HG03045 (cell line): ENCODE data around the gene SUV39H1.
A peak's percentile ranks its signal among the peaks of the same experiment; 100 is the strongest.
"Not testable (repeated sequence)": the region's sequence is repeated elsewhere in the genome, so short reads cannot be mapped to it uniquely, and the experiment has no call there.

Experiments used
- ATAC-seq: cut with Tn5 transposase; IDR thresholded peaks from one replicate; pipeline ENCODE4 v1.9.1; 2021; ENCODE audit warnings: mild to moderate bottlenecking, moderate library complexity; ENCODE audit not compliant: unreplicated experiment

Gene SUV39H1, protein sequence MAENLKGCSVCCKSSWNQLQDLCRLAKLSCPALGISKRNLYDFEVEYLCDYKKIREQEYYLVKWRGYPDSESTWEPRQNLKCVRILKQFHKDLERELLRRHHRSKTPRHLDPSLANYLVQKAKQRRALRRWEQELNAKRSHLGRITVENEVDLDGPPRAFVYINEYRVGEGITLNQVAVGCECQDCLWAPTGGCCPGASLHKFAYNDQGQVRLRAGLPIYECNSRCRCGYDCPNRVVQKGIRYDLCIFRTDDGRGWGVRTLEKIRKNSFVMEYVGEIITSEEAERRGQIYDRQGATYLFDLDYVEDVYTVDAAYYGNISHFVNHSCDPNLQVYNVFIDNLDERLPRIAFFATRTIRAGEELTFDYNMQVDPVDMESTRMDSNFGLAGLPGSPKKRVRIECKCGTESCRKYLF

GRCh38 chrX:48696301-48696908 is at the start of gene SUV39H1:
Gene SUV39H1 (plus strand): TSS chrX:48696734. CDS start chrX:48696785, 51 bp downstream.
- peak; percentile 94 for ATAC-seq

DNA sequence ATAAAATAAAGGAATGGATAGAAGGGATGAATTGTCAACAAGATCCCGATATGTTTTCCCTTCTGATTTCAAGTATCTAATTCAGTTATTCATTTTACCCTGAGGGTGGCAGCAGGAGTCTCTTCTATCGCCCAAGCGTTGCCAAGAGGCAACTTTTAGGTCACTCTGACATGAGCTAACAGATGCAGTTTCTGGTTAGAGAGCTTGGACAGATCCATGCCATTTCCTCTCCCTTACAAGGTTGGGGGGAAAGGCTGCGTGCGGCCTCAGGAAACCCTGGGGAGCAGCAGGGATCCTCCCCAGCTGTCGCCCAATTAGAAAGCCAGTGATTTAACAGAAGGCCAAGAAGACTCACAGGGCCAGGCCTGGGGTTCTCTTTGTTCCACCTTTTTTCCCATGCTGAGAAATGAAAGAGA is 48.2 kb upstream of the SUV39H1 start:
- ATAC-seq: no peak

DNA sequence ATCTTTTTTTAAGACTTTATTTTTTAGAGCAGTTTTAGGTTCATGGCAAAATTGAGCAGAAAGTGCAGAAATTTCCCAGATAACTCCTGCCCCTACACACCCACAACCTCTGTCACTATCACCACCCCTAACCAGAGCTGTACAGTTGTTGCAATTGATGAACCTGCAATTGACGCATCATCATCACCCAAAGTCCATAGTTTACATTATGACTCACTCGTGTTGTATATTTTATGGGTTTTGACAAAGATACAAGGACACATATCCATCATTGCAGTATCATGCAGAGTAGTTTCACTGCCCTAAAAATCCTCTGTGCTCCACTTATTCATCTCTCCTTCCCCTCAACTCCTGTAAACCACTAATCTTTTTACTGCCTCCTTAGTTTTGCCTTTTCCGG is 47.4 kb upstream of the SUV39H1 start:
- no peak for ATAC-seq

GRCh38 chrX:48652055-48652579 is 44.4 kb upstream of the SUV39H1 start:
- ATAC-seq: not testable (repeated sequence)

DNA sequence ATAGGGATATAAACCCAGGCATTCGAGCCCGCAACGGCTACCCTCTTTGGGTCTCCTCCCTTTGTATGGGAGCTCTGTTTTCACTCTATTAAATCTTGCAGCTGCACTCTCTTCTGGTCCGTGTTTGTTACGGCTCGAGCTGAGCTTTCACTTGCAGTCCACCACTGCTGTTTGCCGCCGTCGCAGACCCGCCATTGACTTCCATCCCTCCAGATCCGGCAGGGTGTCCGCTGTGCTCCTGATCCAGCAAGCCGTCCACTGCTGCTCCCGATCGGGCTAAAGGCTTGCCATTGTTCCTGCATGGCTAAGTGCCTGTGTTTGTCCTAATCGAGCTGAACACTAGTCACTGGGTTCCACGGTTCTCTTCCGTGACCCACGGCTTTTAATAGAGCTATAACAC is 41.8 kb upstream of the SUV39H1 start:
- ATAC-seq: not testable (repeated sequence)

GRCh38 chrX:48659686-48660085 is 36.8 kb upstream of the SUV39H1 start:
- ATAC-seq: not testable (repeated sequence)

DNA sequence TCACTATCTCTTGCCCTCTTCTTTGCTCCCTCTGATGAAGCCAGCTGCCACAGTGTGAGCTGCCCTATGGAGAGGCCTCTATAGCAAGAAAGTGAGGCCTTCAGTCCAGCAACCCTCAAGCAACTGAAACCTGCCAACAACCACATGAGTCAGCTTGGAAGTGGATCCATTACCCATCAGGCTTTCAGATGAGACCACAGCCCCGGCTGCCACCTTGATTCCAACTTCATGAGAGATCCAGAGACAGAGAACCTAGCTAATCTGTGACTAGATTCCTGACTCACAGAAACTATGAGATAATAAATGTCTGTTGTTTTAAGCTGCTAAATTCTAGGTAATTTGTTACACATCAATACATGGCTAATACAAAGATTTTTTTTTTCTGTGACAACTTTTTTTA is 33.3 kb upstream of the SUV39H1 start:
- ATAC-seq: no peak

DNA sequence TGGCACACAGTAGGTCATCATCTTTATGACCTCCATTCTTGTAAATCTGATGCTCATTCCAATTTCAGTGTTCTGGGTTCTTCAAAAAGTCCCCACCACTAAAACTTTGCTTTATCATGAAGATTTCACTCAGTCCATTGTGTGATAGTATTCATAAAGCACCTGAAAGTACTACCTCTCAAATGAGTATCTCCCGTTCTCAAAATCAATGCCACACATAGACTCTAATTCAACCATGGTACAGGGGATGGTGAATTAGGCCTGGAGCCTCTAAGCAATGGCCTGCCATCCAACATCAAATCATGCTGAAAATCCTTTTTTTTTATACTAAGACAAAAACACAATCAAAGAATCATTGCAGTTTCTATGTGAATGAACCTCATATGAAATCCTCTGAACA is 32.4 kb upstream of the SUV39H1 start:
- ATAC-seq: no peak

DNA sequence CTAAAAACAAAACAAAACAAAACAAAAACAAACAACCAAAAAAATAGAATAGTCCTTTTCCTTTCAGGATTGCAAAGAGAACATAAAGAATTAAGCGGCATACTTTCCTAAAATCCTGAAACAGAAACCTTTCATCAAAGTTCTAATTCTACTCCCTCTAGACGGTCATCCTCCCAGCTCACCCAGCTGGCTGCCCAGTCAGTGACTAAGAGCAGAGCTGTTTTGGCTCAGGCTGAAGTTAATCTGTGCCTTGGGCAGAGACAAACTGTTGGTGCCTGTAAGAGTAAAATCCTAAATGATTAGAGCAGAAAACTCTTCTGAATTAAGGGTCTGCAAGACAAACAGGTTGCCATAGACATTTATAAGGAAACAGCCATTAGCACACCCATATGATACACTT is 30.5 kb upstream of the SUV39H1 start:
- ATAC-seq: no peak

- ATAC-seq: no peak
These were observed 29.9 kb upstream of the SUV39H1 start for GRCh38 chrX:48666649-48667048.

DNA sequence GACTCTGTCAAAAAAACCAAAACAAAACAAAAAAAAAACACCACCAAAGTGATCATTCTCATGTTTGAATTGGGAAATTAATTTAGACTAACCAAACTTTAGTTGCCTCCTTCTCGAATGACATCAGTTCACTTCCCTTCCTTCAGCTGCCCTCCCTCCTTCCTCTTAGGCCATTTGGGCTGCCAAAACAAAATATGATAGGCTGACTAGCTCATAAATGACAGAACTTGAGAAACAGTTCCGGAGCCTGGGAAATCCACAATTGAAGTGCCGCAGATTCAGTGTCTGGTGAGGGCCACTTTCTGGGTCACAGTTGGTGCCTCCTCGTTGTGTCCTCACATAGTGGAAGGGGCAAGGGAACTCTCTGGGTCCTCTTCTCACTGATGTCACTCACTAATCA is 29.0 kb upstream of the SUV39H1 start:
- ATAC-seq: no peak

- not testable (repeated sequence) for ATAC-seq
These were observed 28.3 kb upstream of the SUV39H1 start for GRCh38 chrX:48668187-48668586.

- ATAC-seq: peak; percentile 96
These were observed 20.2 kb upstream of the SUV39H1 start for GRCh38 chrX:48676106-48676892.

GRCh38 chrX:48676893-48677270 is 19.7 kb upstream of the SUV39H1 start:
- peak; percentile 15 for ATAC-seq

DNA sequence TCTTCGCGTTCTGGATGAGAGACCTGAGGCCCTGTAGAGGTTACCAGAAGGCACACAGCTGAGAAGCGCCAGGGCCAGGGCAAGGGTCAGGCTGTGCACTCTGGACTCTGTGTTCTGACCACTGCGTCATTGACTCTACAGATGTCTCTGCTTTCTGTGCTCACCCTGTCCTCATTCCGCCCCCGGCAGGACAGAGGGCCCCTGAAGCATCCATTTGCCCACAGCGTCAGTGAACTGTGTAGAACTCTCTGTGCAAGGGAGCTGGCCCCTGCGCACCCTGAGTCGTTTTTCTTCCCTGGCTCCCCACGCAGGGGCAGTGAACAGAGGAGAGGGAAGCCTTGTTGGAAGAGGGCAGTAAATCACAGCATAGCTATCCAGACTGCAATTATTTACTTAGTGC is 19.0 kb upstream of the SUV39H1 start:
- no peak for ATAC-seq

- not testable (repeated sequence) for ATAC-seq
These were observed 16.1 kb upstream of the SUV39H1 start for GRCh38 chrX:48680467-48680866.

DNA sequence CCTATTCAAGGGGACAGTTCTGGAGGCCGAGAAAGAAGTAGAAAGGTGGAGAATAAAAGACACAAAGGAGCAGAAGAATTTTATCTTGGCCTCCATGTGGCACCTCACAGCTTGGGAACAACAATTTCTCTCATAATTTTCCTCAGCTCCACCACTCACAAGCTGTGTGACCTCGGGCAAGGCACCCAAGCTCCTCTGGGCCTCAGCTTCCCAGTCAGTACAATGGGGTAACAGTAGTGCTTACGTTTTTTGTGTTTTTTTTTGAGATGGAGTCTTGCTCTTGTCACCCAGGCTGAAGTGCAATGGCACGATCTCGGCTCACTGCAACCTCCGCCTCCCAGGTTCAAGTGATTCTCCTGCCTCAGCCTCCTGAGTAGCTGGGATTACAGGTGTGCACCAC is 15.6 kb upstream of the SUV39H1 start:
- not testable (repeated sequence) for ATAC-seq

DNA sequence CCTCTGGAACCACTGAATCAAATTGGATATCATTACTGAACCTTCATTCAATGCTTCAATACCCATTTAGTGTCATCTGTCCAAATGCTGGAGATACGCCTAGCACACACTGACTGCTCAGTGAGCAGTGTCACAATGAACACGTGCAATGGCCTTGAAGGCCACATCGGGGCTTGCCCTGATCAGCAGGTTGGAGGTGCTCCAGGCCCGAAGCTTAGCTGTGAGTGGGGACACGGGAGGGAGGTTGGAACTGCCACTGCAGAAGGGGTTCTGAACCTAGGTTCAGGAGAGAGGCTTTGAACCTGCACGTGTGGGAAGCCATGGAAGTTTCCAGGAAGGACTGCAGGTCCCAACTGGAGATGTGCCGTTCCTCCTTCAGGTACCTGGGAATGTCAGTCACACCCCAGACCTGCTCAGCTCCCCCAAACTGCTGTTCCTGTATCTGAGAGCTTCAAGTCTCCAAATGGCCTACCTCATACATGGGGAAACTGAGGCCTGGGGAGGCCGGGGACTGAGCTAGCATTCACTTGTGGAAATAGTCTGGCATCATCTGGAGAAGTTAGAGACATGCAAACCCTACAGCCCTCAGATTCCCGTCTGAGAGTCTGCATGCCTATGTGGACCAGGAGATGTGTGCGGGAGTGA is 14.9 kb upstream of the SUV39H1 start:
- ATAC-seq: no peak

DNA sequence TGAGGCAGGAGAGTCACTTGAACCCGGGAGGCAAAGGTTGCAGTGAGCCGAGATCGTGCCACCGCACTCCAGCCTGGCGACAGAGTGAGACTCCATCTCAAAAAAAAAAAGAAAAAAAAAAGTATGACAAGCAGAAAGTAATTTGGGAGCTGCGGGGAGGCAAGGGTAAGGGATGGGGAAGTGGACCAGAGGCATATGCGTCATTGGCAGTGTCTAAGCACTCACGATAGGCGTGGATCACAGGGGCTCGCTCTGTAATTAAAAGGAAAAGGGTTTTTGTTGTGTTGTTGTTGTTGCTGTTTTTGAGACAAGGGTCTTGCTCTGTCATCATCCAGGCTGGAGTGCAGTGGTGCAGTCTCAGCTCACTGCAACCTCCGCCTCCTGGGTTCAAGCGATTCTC is 13.7 kb upstream of the SUV39H1 start:
- not testable (repeated sequence) for ATAC-seq

DNA sequence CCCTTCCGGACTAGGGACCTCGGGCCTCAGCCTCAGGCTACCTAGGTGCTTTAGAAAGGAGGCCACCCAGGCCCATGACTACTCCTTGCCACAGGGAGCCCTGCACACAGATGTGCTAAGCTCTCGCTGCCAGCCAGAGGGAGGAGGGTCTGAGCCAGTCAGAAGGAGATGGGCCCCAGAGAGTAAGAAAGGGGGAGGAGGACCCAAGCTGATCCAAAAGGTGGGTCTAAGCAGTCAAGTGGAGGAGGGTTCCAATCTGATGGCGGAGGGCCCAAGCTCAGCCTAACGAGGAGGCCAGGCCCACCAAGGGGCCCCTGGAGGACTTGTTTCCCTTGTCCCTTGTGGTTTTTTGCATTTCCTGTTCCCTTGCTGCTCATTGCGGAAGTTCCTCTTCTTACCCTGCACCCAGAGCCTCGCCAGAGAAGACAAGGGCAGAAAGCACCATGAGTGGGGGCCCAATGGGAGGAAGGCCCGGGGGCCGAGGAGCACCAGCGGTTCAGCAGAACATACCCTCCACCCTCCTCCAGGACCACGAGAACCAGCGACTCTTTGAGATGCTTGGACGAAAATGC is 13.0 kb upstream of the SUV39H1 start, which contains the start of gene WAS:
WAS (plus strand) TSS at position 389 of the 572 bp plus-strand sequence; CDS start at position 444, 55 bp downstream.
- ATAC-seq: no peak
